GM06990 (cell line): Measurements from ENCODE around the gene SLC35F6.
"Not testable (repeated sequence)": the region's sequence is repeated elsewhere in the genome, so short reads cannot be mapped to it uniquely, and the experiment has no call there.

ENCODE experiments used
- DNase-seq: peaks from one replicate; pipeline ENCODE4 v3.0.0-alpha.2; 2011; ENCODE audit not compliant: insufficient read length; ENCODE audit errors: extremely low read depth
- H3K27me3 ChIP-seq: replicated peaks from 2 replicates; pipeline ENCODE4 v1.6.0; 2011; ENCODE audit warnings: low read length; ENCODE audit not compliant: control insufficient read depth, insufficient read depth
- H3K36me3 ChIP-seq: 2 replicates; pipeline ENCODE4 v1.5.1; 2011; ENCODE audit warnings: low read length; ENCODE audit not compliant: control insufficient read depth, insufficient read depth
- H3K4me3 ChIP-seq: replicated peaks from 2 replicates; pipeline ENCODE4 v1.5.1; 2011; ENCODE audit warnings: low read depth, mild to moderate bottlenecking, control low read depth, low read length
- CTCF ChIP-seq: IDR thresholded peaks from 2 replicates; pipeline ENCODE4 v1.5.1; 2011; ENCODE audit warnings: low read length, control low read depth, mild to moderate bottlenecking, inconsistent platforms; ENCODE audit not compliant: insufficient read depth, poor library complexity, severe bottlenecking

The SLC35F6 gene

GRCh38 chr2:26759845-26760244 lies 4.2 kb upstream of the SLC35F6 start:
- no peak for TF ChIP-seq CTCF
- Histone ChIP-seq H3K4me3 (no peak overlapping the region), H3K36me3 (no peaks in the 10 kb centered on the region)

GRCh38 chr2:26760991-26761390 lies 3.1 kb upstream of the SLC35F6 start:
- H3K36me3 ChIP-seq, H3K27me3 ChIP-seq: not testable (repeated sequence)

More at GRCh38 chr2:26759845-26760244, 4.2 kb upstream of the SLC35F6 start:
- no peak for DNase-seq
- no peaks in the 10 kb centered on the region for H3K27me3 ChIP-seq

GRCh38 chr2:26763019-26763418 lies 1.1 kb upstream of the SLC35F6 start:
- H3K36me3 ChIP-seq: no peaks in the 10 kb centered on the region; the same call in none of the 2 replicates
- DNase-seq: no peak
- no peaks in the 10 kb centered on the region for H3K27me3 ChIP-seq
- no peak for TF ChIP-seq CTCF
- no peak overlapping the region for H3K4me3 ChIP-seq

More at GRCh38 chr2:26760991-26761390, 3.1 kb upstream of the SLC35F6 start:
- not testable (repeated sequence) for DNase-seq, H3K4me3 ChIP-seq

GRCh38 chr2:26764906-26765305 lies 822 bp downstream of the SLC35F6 start:
- TF ChIP-seq CTCF: no peak
- Histone ChIP-seq H3K27me3 (no peaks in the 10 kb centered on the region), H3K4me3 (peak overlapping the region; percentile 97), H3K36me3 (peaks cover 4% of the 10 kb centered on the region)
- DNase-seq: no peak

GRCh38 chr2:26765475-26766200 lies 1.6 kb downstream of the SLC35F6 start:
- peak overlapping the region; percentile 97 for H3K4me3 ChIP-seq
- TF ChIP-seq CTCF: no peak
- DNase-seq: no peak
- H3K27me3 ChIP-seq: no peaks in the 10 kb centered on the region
- H3K36me3 ChIP-seq: peaks cover 4% of the 10 kb centered on the region

GRCh38 chr2:26767129-26767528 lies 3.0 kb downstream of the SLC35F6 start:
- no peaks in the 10 kb centered on the region for H3K27me3 ChIP-seq
- DNase-seq: no peak
- no peak for TF ChIP-seq CTCF
- no peak overlapping the region for H3K4me3 ChIP-seq
- peaks cover 4% of the 10 kb centered on the region for H3K36me3 ChIP-seq
